H1 (cell line): ENCODE data around the gene SLC45A1.

Experiments used
- CEBPB ChIP-seq: IDR thresholded peaks from 2 replicates; pipeline ENCODE4 v1.6.1; 2012; ENCODE audit warnings: low read depth, low read length
- CHD2 ChIP-seq: IDR thresholded peaks from 2 replicates; pipeline ENCODE4 v1.6.1; 2012; ENCODE audit warnings: low read length, improper control_type of control experiment
- POLR2A ChIP-seq, 2 experiments: IDR thresholded peaks; 1 replicate in 1 of 2; 2 replicates in 1 of 2; pipeline ENCODE4 v1.6.1; 2011; ENCODE audit warnings: low read depth in 2 of 2, low read length in 2 of 2, mild to moderate bottlenecking in 2 of 2; ENCODE audit errors: control extremely low read depth in 1 of 2
- ZNF274 ChIP-seq: IDR thresholded peaks from 2 replicates; pipeline ENCODE4 v1.7.0; 2012; ENCODE audit warnings: low read length, borderline replicate concordance; ENCODE audit errors: extremely low read depth
- TF ChIP-seq, protein P1 (sequence below), 3 experiments: IDR thresholded peaks; 1 replicate in 2 of 3; 2 replicates in 1 of 3; pipeline versions ENCODE4 v1.5.1 to v1.6.1; 2011; ENCODE audit warnings: low read length in 3 of 3, mild to moderate bottlenecking in 3 of 3, inconsistent platforms in 2 of 3, low read depth in 1 of 3, moderate library complexity in 1 of 3; ENCODE audit not compliant: insufficient read depth in 1 of 3; ENCODE audit errors: control extremely low read depth in 1 of 3
- TF ChIP-seq, protein P2 (sequence below): IDR thresholded peaks from 2 replicates; pipeline ENCODE4 v1.6.1; 2012; ENCODE audit warnings: low read length, inconsistent platforms

DNA sequence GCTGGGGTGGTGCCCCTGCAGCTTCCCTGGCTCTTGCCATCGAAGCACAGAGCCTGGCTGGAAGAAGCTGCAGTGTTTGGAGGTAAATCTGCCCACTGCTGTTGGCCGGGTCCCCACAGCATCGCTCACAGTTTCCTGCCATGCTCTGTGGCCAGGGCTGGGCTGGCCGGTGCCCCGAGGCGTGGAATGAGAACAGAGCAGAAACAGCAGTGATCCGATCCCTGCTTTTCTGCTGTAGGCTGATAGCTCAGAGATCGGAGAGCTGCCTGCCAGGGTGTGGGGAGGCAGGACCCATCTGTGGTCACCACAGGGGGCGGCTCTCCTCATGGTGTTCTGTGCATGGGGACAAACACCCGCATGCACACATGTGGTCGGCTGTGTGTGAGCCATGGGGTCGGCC lies 11.5 kb downstream of the SLC45A1 start:
- TF ChIP-seq, protein P1, sequence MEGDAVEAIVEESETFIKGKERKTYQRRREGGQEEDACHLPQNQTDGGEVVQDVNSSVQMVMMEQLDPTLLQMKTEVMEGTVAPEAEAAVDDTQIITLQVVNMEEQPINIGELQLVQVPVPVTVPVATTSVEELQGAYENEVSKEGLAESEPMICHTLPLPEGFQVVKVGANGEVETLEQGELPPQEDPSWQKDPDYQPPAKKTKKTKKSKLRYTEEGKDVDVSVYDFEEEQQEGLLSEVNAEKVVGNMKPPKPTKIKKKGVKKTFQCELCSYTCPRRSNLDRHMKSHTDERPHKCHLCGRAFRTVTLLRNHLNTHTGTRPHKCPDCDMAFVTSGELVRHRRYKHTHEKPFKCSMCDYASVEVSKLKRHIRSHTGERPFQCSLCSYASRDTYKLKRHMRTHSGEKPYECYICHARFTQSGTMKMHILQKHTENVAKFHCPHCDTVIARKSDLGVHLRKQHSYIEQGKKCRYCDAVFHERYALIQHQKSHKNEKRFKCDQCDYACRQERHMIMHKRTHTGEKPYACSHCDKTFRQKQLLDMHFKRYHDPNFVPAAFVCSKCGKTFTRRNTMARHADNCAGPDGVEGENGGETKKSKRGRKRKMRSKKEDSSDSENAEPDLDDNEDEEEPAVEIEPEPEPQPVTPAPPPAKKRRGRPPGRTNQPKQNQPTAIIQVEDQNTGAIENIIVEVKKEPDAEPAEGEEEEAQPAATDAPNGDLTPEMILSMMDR (IDR thresholded peaks at IDR 0.05; ENCODE audit: control extremely low read depth in 1 of 3, insufficient read depth in 1 of 3, low read depth in 1 of 3, low read length in 3 of 3), result no peak
- TF ChIP-seq, protein P2, sequence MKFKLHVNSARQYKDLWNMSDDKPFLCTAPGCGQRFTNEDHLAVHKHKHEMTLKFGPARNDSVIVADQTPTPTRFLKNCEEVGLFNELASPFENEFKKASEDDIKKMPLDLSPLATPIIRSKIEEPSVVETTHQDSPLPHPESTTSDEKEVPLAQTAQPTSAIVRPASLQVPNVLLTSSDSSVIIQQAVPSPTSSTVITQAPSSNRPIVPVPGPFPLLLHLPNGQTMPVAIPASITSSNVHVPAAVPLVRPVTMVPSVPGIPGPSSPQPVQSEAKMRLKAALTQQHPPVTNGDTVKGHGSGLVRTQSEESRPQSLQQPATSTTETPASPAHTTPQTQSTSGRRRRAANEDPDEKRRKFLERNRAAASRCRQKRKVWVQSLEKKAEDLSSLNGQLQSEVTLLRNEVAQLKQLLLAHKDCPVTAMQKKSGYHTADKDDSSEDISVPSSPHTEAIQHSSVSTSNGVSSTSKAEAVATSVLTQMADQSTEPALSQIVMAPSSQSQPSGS, result no peak
- no peak for TF ChIP-seq CHD2
- no peak for TF ChIP-seq ZNF274
- no peak for TF ChIP-seq CEBPB
- no peak for TF ChIP-seq POLR2A (IDR thresholded peaks at IDR 0.05; ENCODE audit: control extremely low read depth in 1 of 2, low read depth in 2 of 2, low read length in 2 of 2)
